OCI-LY7 (cell line): ENCODE results near the gene SPACA7.

Experiments
- CTCF ChIP-seq: fragments of 200-600 bp; sonication (generic); conservative IDR thresholded peaks from 2 replicates; pipeline ENCODE4 v1.5.1; 2014; ENCODE audit warnings: mild to moderate bottlenecking, antibody characterized with exemption, low read length, moderate library complexity, mixed read lengths
- EZH2phosphoT487 ChIP-seq: fragments of 200-600 bp; sonication (generic); IDR thresholded peaks from 2 replicates; pipeline ENCODE4 v1.6.1; 2018; ENCODE audit warnings: low read depth, borderline replicate concordance, mild to moderate bottlenecking, mixed run types, antibody characterized with exemption, low read length, moderate library complexity, mixed read lengths

GRCh38 chr13:112450118-112450903 lies 74.2 kb downstream of the SPACA7 start:
- no peak for TF ChIP-seq CTCF
- no peak for TF ChIP-seq EZH2phosphoT487
